ENCODE results near the gene HTN3.
"Not testable (repeated sequence)": the region's sequence is repeated elsewhere in the genome, so short reads cannot be mapped to it uniquely, and the experiment has no call there.

Gene HTN3
- total RNA-seq: 0 to 0.44 (median 0) reads per million in 17 experiments

DNA sequence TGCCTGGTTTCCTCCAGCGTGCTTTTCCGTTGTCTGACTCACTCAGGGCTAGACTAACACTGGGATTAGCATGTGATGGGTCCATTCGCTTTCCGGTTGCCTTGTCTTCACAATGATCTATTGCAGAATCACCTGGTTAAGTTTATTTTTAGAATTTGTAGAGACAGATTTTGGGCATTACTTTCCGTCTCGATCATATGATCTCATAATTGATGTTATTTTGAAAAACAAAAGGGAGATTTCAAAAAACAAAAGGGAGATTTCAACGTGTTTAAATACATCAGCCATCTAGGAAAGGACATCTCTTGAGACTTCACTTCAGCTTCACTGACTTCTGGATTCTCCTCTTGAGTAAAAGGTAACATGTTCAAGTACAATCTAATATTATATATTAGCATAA is at the start of gene HTN3:
Gene HTN3 (plus strand): TSS at position 301 of the 400 bp plus-strand sequence. CDS start 2,282 bp downstream, outside the sequence.
- not testable (repeated sequence) for DNase-seq

DNA sequence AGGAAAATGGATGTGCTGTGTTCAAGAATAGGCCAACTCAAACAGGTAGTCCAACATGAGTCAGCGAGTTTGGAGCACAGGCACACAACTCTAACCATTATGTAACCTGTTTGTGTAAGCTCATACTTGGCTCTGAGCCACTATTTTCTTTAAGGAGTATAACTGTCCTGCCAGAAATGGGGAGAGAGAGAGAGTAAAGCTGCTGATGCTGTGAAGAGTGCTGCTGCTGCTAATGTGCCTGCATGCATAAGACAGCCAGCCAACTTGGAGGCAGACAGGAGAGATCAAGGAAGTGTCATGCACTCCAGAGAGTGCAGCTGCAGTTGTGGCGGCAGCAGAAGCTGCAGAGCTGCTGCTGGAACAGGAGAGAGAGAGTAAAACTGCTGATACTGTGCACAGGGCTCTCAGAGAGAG is 44.2 kb upstream of the HTN3 start:
- DNase-seq: no peak

DNA sequence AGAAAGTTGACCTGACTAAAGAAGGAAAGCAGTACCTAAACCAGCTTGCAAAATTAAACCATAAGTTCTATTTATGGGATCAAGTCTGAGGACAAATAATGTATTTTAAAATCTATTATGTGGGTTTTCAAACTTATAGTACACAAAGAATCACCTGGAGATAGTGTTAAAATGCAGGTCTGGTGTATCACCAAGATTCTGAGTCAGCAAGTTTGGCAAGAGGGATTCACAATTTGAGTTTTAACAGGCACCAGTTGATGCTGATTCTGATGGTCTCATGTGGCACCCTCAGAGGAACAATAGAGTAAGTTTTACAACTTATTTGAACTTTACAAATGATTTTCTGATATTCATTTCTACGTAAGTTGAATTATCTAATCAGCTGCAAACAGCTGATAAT is 41.6 kb upstream of the HTN3 start:
- no peak for DNase-seq

DNA sequence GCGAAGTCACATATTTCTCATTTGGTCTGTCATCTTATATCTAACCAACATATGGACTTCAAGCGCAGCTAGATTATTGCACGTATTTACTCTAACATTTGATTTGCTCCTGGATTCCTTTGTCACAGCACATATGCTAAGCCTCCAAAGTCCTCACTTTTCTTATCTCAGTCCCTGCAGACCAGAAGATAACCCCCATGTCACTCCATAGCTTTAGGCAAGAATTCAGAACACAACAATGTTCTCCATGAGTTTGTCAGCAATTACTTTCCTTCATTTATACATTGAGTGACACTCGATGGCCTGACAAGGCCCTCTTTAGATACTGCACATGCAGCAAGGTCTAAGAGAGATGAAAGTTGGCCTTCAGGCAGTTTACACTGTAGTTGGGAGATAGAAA is 37.2 kb upstream of the HTN3 start:
- DNase-seq: no peak

DNA sequence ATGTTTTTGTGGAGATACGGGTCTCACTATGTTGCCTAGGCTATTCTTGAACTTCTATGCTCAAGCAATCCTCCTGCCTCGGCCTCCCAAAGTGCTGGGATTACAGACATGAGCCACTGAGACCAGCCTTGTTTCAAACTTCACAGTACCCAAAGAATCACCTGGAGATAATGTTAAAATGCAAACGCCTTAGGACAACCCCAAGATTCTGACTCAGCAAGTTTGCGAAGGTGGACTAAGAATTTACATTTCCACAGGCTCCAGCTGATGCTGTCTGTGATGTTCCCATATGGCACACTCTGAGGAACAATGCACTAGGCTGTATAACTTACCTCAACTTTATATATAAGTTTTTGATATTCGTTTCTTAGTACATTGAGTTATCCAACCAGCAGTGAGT is 33.5 kb upstream of the HTN3 start:
- DNase-seq: no peak

DNA sequence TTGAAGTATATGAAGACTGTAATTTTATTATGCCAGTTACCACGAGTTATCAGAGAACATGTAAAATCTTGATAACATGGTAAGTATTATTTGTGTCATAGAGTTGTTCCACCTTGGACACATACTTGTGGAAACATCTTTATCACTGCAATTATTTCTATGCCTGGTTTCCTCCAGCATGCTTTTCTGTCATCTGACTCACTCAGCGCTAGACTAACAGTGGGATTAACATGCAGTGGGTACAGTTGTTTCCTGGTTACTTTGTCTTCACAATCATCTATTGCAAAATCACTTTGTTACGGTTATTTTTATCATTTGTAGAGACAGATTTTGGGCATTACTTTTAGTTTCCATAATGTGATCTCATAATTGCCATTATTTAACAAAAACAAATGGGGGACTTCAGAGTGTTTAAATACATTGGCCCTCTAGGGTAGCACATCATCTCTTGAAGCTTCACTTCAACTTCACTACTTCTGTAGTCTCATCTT is 32.7 kb upstream of the HTN3 start, which contains the start of gene STATH:
Gene STATH (plus strand): TSS at position 441 of the 491 bp plus-strand sequence. CDS start 2,472 bp downstream, outside the sequence.
- no peak for DNase-seq

DNA sequence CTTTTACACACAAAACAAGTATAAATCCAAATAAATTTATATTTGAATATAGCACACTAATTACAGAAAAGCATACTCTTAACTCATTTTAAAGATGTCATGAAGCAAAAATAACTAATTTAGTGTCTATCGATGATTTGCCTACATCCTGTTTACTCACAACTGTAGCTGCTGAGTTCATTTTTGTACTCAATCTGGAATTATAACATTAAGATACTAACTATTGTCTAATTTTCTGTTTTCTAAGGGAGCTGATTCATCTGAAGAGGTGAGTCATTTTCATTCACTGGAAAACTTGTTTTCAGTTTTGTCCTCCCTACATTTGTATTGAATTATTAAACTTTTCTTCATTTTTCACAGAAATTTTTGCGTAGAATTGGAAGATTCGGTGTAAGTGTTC is 28.8 kb upstream of the HTN3 start:
- no peak for DNase-seq

DNA sequence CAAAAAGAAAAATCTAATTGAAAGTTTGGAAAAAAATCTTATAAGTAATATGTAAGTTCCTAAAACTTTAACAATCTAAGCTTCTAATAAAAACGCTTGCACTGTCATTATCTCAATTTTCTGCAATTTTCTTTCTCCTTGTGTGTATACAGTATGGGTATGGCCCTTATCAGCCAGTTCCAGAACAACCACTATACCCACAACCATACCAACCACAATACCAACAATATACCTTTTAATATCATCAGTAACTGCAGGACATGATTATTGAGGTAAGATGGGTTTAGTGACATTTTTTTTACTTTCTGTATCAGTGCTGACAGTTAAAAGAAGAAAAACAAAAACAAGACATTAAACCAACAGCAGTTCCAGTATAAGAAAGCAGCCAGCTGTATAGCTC is 27.5 kb upstream of the HTN3 start:
- no peak for DNase-seq

- no peak for DNase-seq
These were observed 25.8 kb upstream of the HTN3 start for GRCh38 chr4:70002507-70002906.

DNA sequence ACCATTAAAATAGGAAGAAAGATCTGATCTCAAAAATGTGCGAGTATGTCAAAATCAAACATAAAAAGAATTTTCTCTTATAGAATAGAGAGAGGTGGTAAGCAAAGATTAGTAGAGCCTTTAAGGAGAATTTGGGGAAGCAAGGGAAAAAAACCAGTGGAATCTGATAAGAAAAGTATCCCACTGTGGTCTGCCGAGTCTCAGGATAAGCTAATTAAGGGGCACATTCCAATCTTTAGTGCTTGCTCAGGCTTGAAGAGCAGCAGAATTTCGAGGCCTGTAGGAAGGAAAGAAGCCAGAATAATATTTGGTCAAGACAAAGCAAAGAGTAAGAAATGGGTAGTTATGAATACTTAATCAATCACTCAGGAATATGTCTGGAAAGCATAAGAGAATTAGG is 19.5 kb upstream of the HTN3 start:
- DNase-seq: no peak

- not testable (repeated sequence) for DNase-seq
These were observed 9.3 kb upstream of the HTN3 start for GRCh38 chr4:70019006-70019405.

GRCh38 chr4:70023218-70023617 is 5.0 kb upstream of the HTN3 start:
- DNase-seq: no peak

DNA sequence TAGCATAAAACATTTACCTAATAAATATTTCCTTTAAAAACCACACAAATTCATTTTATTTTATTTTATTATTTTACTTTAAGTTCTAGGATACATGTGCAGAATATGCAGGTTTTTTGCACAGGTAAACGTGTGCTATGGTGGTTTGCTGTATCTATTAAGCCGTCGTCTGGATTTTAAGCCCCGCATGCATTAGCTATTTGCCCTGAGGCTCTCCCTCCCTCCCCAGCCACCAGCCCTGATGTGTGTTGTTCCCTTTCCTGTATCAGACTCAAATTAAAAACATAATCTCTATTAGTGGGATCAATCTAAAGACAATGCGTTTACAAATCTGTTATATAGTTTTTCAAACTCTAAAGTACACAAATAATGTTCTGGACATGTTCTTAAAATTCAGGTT is 1.2 kb upstream of the HTN3 start:
- DNase-seq: no peak

- not testable (repeated sequence) for DNase-seq
These were observed 9.3 kb downstream of the HTN3 start for GRCh38 chr4:70037559-70037958.

DNA sequence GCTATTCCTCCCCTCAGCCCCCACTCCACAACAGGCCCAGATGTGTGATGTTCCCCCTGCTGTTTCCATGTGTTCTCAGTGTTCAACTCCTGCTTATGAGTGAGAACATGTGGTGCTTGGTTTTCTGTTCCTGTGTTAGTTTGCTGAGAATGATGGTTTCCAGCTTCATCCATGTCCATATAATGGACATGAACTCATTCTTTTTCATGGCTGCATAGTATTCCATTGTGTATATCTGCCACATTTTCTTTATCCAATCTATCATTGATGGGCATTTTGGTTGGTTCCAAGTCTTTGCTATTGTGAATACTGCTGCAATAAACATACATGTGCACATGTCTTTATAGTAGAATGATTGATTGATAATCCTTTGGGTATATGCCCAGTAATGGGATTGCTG is 11.7 kb downstream of the HTN3 start:
- not testable (repeated sequence) for DNase-seq

- DNase-seq: no peak
These were observed 13.5 kb downstream of the HTN3 start for GRCh38 chr4:70041652-70042286.

- not testable (repeated sequence) for DNase-seq
These were observed 21.9 kb downstream of the HTN3 start, which contains the start of gene HTN1 for GRCh38 chr4:70050138-70050537. Gene HTN1, plus strand, starts transcription at chr4:70050438. Its CDS starts 2,639 bp downstream, at chr4:70053077.

DNA sequence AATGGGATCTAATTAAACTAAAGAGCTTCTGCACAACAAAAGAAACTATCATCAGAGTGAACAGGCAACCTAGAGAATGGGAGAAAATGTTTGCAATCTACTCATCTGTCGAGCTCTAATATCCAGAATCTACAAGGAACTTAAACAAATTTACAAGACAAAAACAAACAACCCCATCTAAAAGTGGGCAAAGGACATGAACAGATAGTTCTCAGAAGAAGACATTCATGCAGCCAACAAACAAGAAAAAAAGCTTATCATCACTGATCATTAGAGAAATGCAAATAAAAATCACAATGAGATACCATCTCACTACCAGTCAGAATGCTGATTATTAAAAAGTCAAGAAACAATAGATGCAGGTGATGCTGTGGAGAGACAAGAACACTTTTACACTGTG is 28.3 kb downstream of the HTN3 start:
- DNase-seq: not testable (repeated sequence)

GRCh38 chr4:70057651-70058050 is 29.4 kb downstream of the HTN3 start:
- no peak for DNase-seq

DNA sequence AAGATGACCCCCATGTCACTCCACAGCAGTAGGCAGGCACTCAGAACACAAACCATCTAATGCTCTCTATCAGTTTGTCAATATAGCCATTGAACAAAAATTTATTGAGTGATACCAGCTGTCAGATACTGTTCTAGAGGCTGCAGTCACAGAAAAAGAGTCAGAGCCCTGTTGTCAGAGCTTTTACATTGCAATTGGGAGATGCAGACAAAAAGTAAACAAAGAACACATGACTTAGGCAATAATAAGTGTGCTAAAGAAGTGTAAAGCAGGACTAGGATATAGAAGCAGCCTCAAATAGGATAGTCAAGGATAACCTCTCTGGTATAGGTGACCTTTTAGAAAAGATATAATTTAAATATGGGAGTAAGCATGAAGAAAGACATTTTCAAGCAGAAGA is 30.9 kb downstream of the HTN3 start:
- no peak for DNase-seq

DNA sequence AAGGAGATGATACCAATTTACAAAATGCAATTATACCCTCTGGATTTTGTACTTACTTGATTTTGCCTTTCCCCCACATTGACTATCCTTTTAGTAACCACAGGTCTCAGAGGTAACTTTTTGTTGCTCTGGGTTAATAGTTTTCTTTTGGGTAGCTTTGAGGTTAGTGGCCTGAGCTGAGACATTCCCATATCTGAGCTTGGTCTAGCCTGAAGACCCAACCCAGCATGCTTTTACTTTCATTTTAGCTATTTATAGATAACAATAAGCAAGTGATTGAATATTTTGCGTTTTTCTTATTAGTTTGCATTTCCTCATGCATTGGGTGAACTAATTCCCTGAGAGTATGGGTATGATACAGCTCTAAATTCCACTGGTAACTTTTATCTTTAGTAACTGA is 33.7 kb downstream of the HTN3 start:
- no peak for DNase-seq

GRCh38 chr4:70080205-70080604 is 51.9 kb downstream of the HTN3 start:
- no peak for DNase-seq
